HG02981 (cell line): Measurements from ENCODE around the gene PXMP2.
A peak's percentile ranks its signal among the peaks of the same experiment; 100 is the strongest.
"Not testable (repeated sequence)": the region's sequence is repeated elsewhere in the genome, so short reads cannot be mapped to it uniquely, and the experiment has no call there.

Experiments
- ATAC-seq: cut with Tn5 transposase; IDR thresholded peaks from one replicate; pipeline ENCODE4 v1.9.1; 2021; ENCODE audit warnings: mild to moderate bottlenecking, moderate library complexity; ENCODE audit not compliant: unreplicated experiment

PXMP2 gene

GRCh38 chr12:132692030-132692429 is 4.6 kb downstream of the PXMP2 start:
- ATAC-seq: not testable (repeated sequence)

DNA sequence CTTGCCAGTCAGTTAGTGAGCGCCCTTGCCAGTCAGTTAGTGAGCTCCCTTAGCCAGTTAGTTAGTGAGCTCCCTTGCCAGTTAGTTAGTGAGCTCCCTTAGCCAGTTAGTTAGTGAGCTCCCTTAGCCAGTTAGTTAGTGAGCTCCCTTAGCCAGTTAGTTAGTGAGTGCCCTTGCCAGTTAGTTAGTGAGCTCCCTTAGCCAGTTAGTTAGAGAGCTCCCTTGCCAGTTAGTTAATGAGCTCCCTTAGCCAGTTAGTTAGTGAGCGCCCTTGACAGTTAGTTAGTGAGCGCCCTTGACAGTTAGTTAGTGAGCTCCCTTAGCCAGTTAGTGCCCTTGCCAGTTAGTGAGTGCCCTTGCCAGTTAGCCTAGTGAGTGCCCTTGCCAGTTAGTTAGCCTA is 7.5 kb downstream of the PXMP2 start:
- ATAC-seq: not testable (repeated sequence)

GRCh38 chr12:132695431-132695830 is 8.0 kb downstream of the PXMP2 start:
- no peak for ATAC-seq

DNA sequence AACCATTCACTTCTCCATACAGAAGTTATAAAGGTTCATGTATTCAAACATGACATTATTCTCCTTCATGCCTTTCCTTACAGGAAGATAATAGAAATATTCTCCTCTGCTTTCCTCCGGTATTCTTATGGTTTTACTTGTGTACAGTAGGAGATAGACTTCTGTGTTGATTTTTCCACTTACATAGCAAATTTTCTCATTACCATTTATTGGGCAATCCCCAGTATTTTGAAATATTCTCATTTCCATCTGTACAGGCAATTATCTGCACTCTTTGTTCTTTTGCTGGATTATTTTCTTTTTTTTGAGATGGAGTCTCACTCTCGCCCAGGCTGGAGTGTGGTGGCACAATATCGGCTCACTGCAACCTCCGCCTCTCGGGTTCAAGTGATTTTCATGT is 11.0 kb downstream of the PXMP2 start:
- ATAC-seq: no peak

DNA sequence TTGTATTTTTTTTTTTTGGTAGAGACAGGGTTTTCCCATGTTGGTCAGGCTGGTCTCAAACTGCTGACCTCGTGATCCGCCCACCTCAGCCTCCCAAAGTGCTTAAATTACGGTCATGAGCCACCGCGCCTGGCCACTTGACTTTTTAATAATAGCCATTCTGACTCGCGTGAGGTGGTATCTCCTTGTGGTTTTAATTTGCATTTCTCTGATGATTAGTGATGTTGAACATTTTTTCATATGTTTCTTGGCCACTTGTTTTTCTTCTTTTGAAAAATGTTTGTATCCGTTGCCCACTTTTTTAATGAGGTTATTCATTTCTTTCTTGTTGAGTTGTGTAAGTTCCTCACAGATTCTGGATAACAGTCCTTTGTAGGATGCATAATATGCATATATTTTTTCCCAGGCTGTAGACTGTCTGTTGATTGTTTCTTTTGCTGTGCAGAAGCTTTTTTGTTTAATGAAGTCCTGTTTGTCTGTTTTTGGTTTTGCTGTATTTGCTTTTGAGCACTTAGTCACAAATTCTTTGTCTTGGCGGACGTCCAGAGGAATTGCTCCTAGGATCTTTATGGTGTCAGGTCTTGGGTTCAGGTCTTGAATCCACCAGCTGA is 12.9 kb downstream of the PXMP2 start:
- no peak for ATAC-seq

- no peak for ATAC-seq
Measured at GRCh38 chr12:132702640-132703039, 15.3 kb downstream of the PXMP2 start.

DNA sequence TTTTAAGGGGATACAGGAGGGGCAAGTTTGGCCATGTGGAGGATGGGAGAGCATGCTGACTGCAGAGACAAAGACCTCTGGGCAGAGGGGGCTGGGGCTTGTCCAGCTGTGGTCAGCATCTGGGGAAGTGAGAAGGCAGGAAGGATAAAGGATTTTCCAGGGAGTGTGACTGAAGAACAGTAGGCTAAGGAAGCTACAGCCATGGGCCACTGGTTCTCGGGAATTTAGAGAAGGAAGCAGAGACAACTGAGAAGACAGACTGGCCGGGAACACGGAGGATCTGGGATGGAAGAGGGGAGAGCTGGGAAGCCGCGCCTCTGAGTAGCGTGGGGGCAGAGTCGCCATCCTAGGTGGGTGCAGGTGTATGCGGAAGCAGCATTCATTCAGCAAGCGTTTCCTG is 16.3 kb downstream of the PXMP2 start:
- no peak for ATAC-seq

DNA sequence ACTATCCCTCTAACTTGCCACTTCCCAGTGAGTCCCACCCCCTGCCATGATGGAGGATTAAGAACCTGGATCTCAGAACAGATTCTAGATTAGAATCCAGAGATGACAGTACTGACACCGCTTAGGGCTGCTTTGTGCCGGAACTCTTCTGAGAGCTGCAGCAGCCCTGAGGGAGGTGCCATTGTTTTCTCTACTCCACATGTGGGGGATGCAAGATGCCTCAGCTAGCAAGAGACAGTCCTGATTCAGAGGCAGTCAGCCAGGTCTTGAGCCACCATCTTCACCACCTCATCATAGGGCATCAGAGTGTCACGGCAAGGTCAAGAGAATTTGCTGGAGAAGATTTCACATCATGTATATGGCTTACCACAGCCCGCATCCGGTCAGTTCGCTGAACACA is 19.9 kb downstream of the PXMP2 start:
- no peak for ATAC-seq

DNA sequence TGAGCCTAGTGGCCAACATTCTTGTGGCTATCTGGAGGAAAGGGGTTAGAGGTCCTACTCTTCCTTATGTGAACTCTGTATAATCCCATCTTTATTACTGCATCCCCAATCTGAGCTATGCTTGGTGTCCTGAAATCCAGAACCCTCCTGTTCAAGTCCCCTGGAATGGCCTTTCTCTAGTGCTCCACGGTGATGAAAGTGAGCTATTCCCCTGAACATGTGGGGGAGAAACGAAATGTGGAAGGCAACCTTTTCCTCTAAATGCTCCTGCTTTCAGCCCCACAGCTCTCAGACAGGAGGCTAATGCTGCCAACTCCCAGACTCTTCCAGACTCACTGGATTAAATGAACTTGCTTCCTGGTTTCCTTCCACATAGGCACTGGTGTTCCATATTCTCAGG is 20.8 kb downstream of the PXMP2 start:
- ATAC-seq: no peak

GRCh38 chr12:132710043-132710404 is 22.6 kb downstream of the PXMP2 start:
- peak; percentile 27 for ATAC-seq

DNA sequence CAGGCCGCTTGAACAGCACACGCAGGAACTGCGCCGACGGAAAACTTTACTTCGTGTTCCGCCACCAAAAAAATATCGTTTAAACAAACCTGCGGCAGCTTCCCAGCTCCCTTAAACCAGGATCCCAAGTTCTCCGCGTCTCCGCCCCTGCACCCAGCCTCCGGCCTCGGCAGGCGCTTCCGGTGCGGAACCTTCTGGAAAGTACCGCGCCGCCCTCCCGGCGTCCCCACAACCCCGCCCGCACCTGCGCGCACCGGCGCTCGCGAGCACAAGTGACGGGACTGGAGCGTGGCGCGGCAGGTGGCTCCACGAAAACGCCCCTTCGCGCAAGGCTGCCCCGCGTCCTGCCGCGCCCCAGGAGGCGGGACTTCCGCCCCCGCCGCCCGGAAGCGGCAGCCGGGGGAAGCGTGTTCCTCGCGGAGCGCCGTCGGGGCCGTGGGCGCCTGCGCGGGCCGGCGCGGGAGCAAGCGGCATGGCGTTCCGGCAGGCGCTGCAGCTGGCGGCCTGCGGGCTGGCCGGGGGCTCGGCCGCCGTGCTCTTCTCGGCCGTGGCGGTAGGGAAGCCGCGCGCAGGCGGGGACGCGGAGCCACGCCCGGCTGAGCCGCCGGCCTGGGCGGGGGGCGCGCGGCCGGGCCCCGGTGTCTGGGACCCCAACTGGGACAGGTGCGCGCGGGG is 23.2 kb downstream of the PXMP2 start, which contains the start of gene PGAM5:
TSS of gene PGAM5 (plus strand) at position 438 of the 675 bp plus-strand sequence. CDS start at position 473, 35 bp downstream.
- ATAC-seq: peak; percentile 80

- ATAC-seq: peak; percentile 20
Measured at GRCh38 chr12:132711080-132711843, 23.9 kb downstream of the PXMP2 start.

DNA sequence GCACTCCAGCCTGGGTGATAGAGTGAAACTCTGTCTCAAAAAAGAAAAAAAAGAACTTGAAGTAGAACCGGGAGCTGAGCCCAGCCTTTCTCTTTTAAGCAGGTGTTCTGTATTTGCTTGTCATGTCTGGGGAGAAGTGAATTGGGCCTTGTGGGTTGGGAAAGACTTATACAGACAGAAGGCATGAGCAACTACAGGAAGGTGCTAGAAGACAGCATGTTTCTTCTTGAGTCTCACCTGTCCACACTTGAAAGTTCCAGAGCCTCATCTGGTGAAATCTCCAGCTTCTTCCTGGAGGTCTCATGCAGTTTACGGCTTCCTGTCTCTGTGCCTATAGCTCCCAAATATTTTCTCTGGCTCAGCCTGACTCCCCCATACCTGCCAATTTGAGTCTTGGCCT is 25.7 kb downstream of the PXMP2 start:
- no peak for ATAC-seq

GRCh38 chr12:132715874-132716273 is 28.5 kb downstream of the PXMP2 start:
- ATAC-seq: no peak

- ATAC-seq: no peak
Measured at GRCh38 chr12:132716356-132716755, 29.0 kb downstream of the PXMP2 start.

DNA sequence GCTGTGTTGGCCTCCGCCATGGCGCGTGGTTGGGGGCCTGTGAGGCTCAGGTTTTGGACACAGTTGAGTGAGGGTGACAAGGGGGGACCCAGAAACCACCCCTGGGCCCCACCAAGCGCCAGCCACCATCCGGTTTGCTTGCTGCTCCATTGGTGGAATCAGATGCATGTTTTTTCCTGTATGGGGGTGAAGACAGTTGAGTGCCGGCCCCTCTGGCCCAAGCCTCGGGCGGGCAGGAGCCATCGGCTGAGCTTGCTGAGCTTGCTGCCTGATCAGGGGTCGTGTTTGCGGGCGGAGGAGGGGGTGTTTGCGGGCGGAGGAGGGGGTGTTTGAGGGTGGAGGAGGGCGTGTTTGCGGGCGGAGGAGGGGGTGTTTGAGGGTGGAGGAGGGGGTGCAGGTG is 29.6 kb downstream of the PXMP2 start:
- ATAC-seq: no peak

DNA sequence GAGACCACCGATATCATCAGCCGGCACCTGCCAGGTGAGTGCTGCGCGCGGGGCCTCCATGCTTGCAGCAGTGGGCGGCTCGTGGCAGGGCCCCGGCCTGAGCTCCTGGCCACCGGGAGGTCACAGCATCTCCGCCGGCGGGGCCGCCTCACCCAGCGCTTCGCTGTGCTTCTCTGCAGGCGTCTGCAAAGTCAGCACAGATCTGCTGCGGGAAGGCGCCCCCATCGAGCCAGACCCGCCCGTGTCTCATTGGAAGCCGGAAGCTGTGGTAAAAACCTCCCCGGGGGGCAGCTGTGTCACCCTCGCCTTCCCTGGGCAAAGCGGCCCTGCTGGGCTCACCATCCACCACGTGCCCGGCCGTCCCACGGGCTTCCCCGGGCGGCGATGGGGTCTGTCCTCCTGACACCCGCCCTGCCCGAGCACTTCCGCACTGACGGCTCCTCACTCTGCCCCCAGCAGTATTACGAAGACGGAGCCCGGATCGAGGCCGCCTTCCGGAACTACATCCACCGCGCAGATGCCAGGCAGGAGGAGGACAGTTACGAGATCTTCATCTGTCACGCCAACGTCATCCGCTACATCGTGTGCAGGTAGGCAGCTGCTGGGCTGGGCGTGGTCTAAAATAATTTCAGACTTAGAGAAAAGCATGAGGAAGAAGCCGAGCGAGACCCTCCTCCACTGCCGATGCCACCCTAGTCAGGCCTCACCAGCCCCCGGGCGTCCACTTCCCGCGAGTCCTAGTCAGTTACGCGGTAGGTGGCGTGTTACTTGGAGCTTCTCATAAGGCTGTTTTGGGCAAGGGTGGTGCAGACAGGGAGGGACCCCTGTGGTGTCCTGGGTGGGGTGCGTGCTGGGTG is 30.4 kb downstream of the PXMP2 start:
- ATAC-seq: no peak

GRCh38 chr12:132718644-132719043 is 31.3 kb downstream of the PXMP2 start:
- no peak for ATAC-seq

DNA sequence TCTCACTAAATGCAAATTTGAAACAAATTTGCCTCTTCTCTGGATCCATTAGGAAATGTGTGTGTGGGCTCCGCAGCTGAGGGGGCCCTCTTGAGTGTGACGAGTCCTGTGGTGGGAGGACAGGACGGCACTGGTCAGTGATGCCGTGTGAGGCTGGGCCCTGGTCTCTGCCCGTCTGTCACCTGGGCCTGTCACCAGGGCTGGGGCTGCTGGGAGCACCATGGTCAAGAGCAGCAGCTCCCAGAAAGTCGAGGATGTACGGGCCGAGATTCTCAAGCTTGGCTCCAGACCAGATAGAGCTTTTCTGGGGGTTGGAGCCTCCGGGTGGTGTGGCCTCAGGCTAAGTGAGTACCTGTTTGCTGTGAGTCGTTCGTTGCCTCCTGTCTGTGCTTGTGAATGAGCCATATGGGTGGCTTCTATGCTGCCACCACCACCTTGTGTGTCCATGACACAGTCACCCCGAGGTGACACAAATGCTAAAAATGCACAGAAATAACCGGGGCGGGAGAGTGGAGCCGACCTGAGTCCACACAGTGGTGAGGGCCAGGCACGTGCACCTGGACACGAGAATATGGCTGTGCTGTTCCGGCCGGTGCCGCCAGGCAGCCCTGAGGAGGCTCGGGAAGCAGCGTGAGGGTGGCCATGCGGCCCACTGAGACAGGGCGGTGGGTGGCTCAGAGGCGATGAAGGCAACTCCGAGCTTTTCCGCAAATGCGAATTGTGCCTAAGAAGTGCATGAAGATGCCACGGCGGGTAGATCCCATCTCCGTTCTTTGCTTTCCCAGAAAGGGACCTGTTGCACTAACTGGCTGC is 32.0 kb downstream of the PXMP2 start:
- ATAC-seq: no peak

DNA sequence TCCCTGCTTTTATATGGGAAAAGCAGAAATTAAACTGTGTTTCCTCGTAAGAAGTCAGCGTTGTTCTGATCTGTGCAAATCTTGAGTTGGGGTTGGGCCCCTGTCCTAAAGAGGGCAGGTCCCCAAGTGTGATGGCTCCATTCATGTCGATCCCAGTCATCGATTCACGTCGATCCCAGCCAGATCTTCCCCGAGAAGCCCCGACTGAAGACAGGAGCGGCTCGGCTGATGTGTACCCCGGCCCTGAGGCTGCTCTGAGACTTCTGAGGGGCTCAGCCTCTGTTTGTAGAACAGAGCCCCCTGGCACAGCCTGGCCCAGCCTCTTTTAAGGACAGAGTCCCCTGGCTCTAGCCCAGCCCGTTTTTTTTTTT is 32.6 kb downstream of the PXMP2 start:
- ATAC-seq: no peak
